Heart right ventricle (tissue), 16 donors: ENCODE measurements around the gene KCNH1. TPM values are rescaled to one million over a fixed set of nuclear protein-coding genes. Genes with fewer than 3 reads are reported as not detected.

Experiments
- ATAC-seq, 8 donors: fragments of 200-7000 bp; cut with Tn5 transposase; one replicate each; pipeline ENCODE4 v1.9.1; 2020; ENCODE audit warnings: mild to moderate bottlenecking in 8 of 8, moderate library complexity in 8 of 8, moderate number of reproducible peaks in 1 of 8
- DNase-seq, 2 donors: peaks; one replicate each; pipeline ENCODE4 v3.0.0-alpha.2; 2020
- H3K27ac ChIP-seq, 10 donors: fragments of 200-600 bp; sonication (generic) in 2 of 10; one replicate each; pipeline versions ENCODE4 v1.5.0 to v1.8.0; 2020 to 2022; ENCODE audit warnings: mild to moderate bottlenecking in 3 of 10
- H3K27me3 ChIP-seq, 7 donors: fragments of 200-600 bp; one replicate each; pipeline ENCODE4 v1.8.0; 2021 to 2022; ENCODE audit warnings: mild to moderate bottlenecking in 2 of 7
- H3K36me3 ChIP-seq, 9 donors: fragments of 200-600 bp; sonication (generic) in 1 of 9; one replicate each; pipeline versions ENCODE4 v1.5.0 to v1.8.0; 2020 to 2022; ENCODE audit warnings: mild to moderate bottlenecking in 2 of 9
- H3K4me1 ChIP-seq, 9 donors: fragments of 200-600 bp; sonication (generic) in 1 of 9; one replicate each; pipeline versions ENCODE4 v1.5.0 to v1.8.0; 2020 to 2022; ENCODE audit warnings: mild to moderate bottlenecking in 4 of 9
- H3K4me3 ChIP-seq, 10 donors: fragments of 200-600 bp; sonication (generic) in 2 of 10; one replicate each; pipeline versions ENCODE4 v1.5.0 to v1.8.0; 2020 to 2022; ENCODE audit warnings: mild to moderate bottlenecking in 7 of 10, moderate library complexity in 2 of 10
- H3K9me3 ChIP-seq, 11 donors: fragments of 200-600 bp in 10 of 11; sonication (generic) in 2 of 11; one replicate each; pipeline versions ENCODE4 v1.5.0 to v1.8.0; 2013 to 2022; ENCODE audit warnings: mild to moderate bottlenecking in 2 of 11, control low read depth in 1 of 11, moderate library complexity in 1 of 11
- CTCF ChIP-seq, 9 donors: fragments of 200-600 bp; sonication (generic) in 2 of 9; IDR thresholded peaks; one replicate each; pipeline versions ENCODE4 v1.5.0 to v1.8.0; 2021 to 2022; ENCODE audit warnings: antibody characterized with exemption in 9 of 9, mild to moderate bottlenecking in 5 of 9, moderate library complexity in 1 of 9
- WGBS, 2 donors: extraction: QIAGEN DNeasy Blood & Tissue Kit; methylation state at CpG; one replicate each; pipeline ENCODE4 v1.1.7; 2013; ENCODE audit warnings: inconsistent platforms in 1 of 2; 5-methylcytosine and 5-hydroxymethylcytosine counted together
- intact Hi-C, 10 donors: fragments of 100-400 bp; cut with DNase I; formaldehyde crosslinking; loops; one replicate each; pipeline versions ENCODE4 v1.11.1 to v1.14.2; 2022
- polyA plus RNA-seq, 2 donors: library from polyadenylated mRNA; stranded (reverse); fragments of 200-250 nt; gene quantifications; one replicate each; pipeline ENCODE4 v1.2.3, GENCODE V29; 2013
- total RNA-seq, 10 donors: library from RNA; stranded (reverse); fragmentation: NEBNext Ultra II Directional in 3 of 10; extraction: Animal tissue kit (Norgen Biotek cat#: 25700) in 3 of 10; gene quantifications; one replicate each; pipeline versions ENCODE4 v1.2.1 to v1.2.4, GENCODE V29; 2021 to 2023
- donor health status: Arrhythmogenic right ventricular cardiomyopathy.
- donor health status: ischemic (EF 13 %, LVEDD 7.1; RV severe dilation, severe dysfunction).
- donor health status: healthy with polysubstance abuse.
- donor health status: DM: no; HTN: yes; CAD: no.
- donor health status: DM: no; HTN: no; CAD: no.
- donor health status: ischemic (EF 25% LVEDD 6.9; RV normal size, moderate dysfunction).
- donor health status: ischemic (EF 25% LVEDD 5.7; RV mildly dilated, moderate dysfunction).
- donor health status: healthy.
- donor health status: DM: yes; HTN: yes; CAD: no.
- donor health status: Ischemic cardiomyopathy.
- donor health status: ischemic (EF 35%, LVEDD 5.7; RV mildly dilated, moderate dysfunction).
- donor health status: nonischemic (EF 11% LVEDD 7.7; RV severe dilation, severe dysfunction).
- donor health status: DM: yes; HTN: yes; CAD: no.
- donor health status: PGD.
- donor health status: ischemic (EF 29% LVEDD 5.4; RV normal size, mild dysfunction).
- donor health status: nonischemic (EF 23%, LVEDD 6.1; RV moderate dilation, normal function).

KCNH1 gene
- total and polyA plus RNA-seq, 12 donors: 0.09 TPM; not detected in 11

- Histone ChIP-seq H3K27ac (no peak overlapping the region), H3K9me3 (no peaks in the 10 kb centered on the region), H3K4me3 (no peak overlapping the region), H3K4me1 (peaks cover 0 to 15% (median 0%) of the 10 kb centered on the region in 9 donors), H3K27me3 (peaks cover 0 to 6% (median 0%) of the 10 kb centered on the region in 7 donors), H3K36me3 (no peaks in the 10 kb centered on the region)
- 60 to 68% methylated on average over 1 of the region's 1 CpG for WGBS, 2 donors
- ATAC-seq (peak in 2 of 8 donors; percentile 40 to 68), DNase-seq (no peak)
- intact Hi-C loops: no loop called here
- no peak for TF ChIP-seq CTCF (IDR thresholded peaks at IDR 0.05)
These were observed 226.6 kb downstream of the KCNH1 start for GRCh38 chr1:210907251-210907805.

GRCh38 chr1:210905944-210906453 lies 227.9 kb downstream of the KCNH1 start:
- DNase-seq: no peak
- peak overlapping the region in 2 of 10 donors; percentile 2 to 16 for H3K27ac ChIP-seq

GRCh38 chr1:210905365-210905904 lies 228.5 kb downstream of the KCNH1 start:
- no peak for TF ChIP-seq CTCF (IDR thresholded peaks at IDR 0.05)
- Histone ChIP-seq H3K4me3 (no peak overlapping the region), H3K9me3 (no peaks in the 10 kb centered on the region), H3K27me3 (peaks cover 0 to 6% (median 0%) of the 10 kb centered on the region in 7 donors), H3K36me3 (no peaks in the 10 kb centered on the region), H3K27ac (no peak overlapping the region), H3K4me1 (peaks cover 0 to 15% (median 0%) of the 10 kb centered on the region in 9 donors)
- intact Hi-C loops: no loop called here
- DNase-seq (no peak), ATAC-seq (no peak)
- WGBS, 2 donors: 42 to 51% methylated on average over 4 of the region's 4 CpGs

More at GRCh38 chr1:210905944-210906453, 227.9 kb downstream of the KCNH1 start:
- no peaks in the 10 kb centered on the region for H3K36me3 ChIP-seq
- WGBS, 2 donors: 44 to 46% methylated on average over 7 of the region's 7 CpGs
- TF ChIP-seq CTCF (IDR thresholded peaks at IDR 0.05): no peak
- no peak overlapping the region for H3K4me3 ChIP-seq
- peaks cover 0 to 6% (median 0%) of the 10 kb centered on the region in 7 donors for H3K27me3 ChIP-seq
- peak in 6 of 8 donors; percentile 14 to 85 (median 54) for ATAC-seq
- peaks cover 0 to 15% (median 0%) of the 10 kb centered on the region in 9 donors for H3K4me1 ChIP-seq
- no peaks in the 10 kb centered on the region for H3K9me3 ChIP-seq
- intact Hi-C loops: no loop called here

- no peaks in the 10 kb centered on the region for H3K9me3 ChIP-seq
- TF ChIP-seq CTCF (IDR thresholded peaks at IDR 0.05): no peak
- peaks cover 0 to 14% (median 0%) of the 10 kb centered on the region in 9 donors for H3K4me1 ChIP-seq
- no peak overlapping the region for H3K27ac ChIP-seq
- 63 to 76% methylated on average over 8 of the region's 8 CpGs for WGBS, 2 donors
- ATAC-seq (no peak), DNase-seq (no peak)
- intact Hi-C loops: no loop called here
- no peak overlapping the region for H3K4me3 ChIP-seq
- H3K36me3 ChIP-seq: no peaks in the 10 kb centered on the region
- no peaks in the 10 kb centered on the region for H3K27me3 ChIP-seq
These were observed 231.8 kb downstream of the KCNH1 start for GRCh38 chr1:210901981-210902770.
